H9 (cell line): ENCODE measurements around the gene TMEM229B. TPM values are rescaled to one million over a fixed set of nuclear protein-coding genes. Genes with fewer than 3 reads are reported as not detected.
A peak's percentile ranks its signal among the peaks of the same experiment; 100 is the strongest.

Experiments
- DNase-seq: peaks from one replicate; pipeline ENCODE4 v3.0.0-alpha.2; 2017
- H2AFZ ChIP-seq: one replicate; pipeline ENCODE4 v1.6.1; 2013; ENCODE audit warnings: mild to moderate bottlenecking, low read length, control low read depth, moderate library complexity
- H2AK5ac ChIP-seq: 2 replicates; pipeline ENCODE4 v1.6.1; 2013; ENCODE audit warnings: low read length, control low read depth, mixed read lengths; ENCODE audit not compliant: insufficient read length
- H2BK120ac ChIP-seq: one replicate; pipeline ENCODE4 v1.6.1; 2013; ENCODE audit warnings: low read depth, mild to moderate bottlenecking, low read length, control low read depth, inconsistent platforms; ENCODE audit not compliant: poor library complexity, severe bottlenecking
- H2BK12ac ChIP-seq: 2 replicates; pipeline ENCODE4 v1.6.1; 2013; ENCODE audit warnings: low read length, control low read depth, mixed read lengths, low read depth; ENCODE audit not compliant: insufficient read length
- H2BK15ac ChIP-seq: 2 replicates; pipeline ENCODE4 v1.6.1; 2013; ENCODE audit warnings: low read depth, low read length, control low read depth
- H2BK20ac ChIP-seq: one replicate; pipeline ENCODE4 v1.6.1; 2013; ENCODE audit warnings: low read depth, mild to moderate bottlenecking, low read length, control low read depth, inconsistent platforms; ENCODE audit not compliant: poor library complexity, severe bottlenecking
- H2BK5ac ChIP-seq: 2 replicates; pipeline ENCODE4 v1.6.1; 2013; ENCODE audit warnings: low read length, control low read depth, mixed read lengths; ENCODE audit not compliant: insufficient read length
- H3K14ac ChIP-seq: 2 replicates; pipeline ENCODE4 v1.6.1; 2013; ENCODE audit warnings: low read length, control low read depth; ENCODE audit not compliant: insufficient read depth
- H3K18ac ChIP-seq: 2 replicates; pipeline ENCODE4 v1.6.1; 2013; ENCODE audit warnings: low read depth, mild to moderate bottlenecking, mixed read lengths, low read length, control low read depth; ENCODE audit not compliant: insufficient read length
- H3K23ac ChIP-seq: 2 replicates; pipeline ENCODE4 v1.6.1; 2013; ENCODE audit warnings: low read length, control low read depth, mixed read lengths, low read depth; ENCODE audit not compliant: insufficient read length
- H3K23me2 ChIP-seq: 2 replicates; pipeline ENCODE4 v1.6.1; 2013; ENCODE audit warnings: low read depth, mild to moderate bottlenecking, mixed read lengths, low read length, control low read depth; ENCODE audit not compliant: insufficient read length, poor library complexity, severe bottlenecking
- H3K27ac ChIP-seq: 2 replicates; pipeline ENCODE4 v1.5.1; 2013; ENCODE audit warnings: low read length, control low read depth, mixed read lengths, low read depth; ENCODE audit not compliant: insufficient read length
- H3K27me3 ChIP-seq: 2 replicates; pipeline ENCODE4 v1.6.1; 2013; ENCODE audit warnings: low read length, control low read depth, inconsistent platforms; ENCODE audit not compliant: insufficient read depth
- H3K4ac ChIP-seq: 2 replicates; pipeline ENCODE4 v1.6.1; 2013; ENCODE audit warnings: low read depth, mild to moderate bottlenecking, control low read depth, inconsistent platforms, low read length, moderate library complexity
- H3K4me1 ChIP-seq: 2 replicates; pipeline ENCODE4 v1.6.1; 2013; ENCODE audit warnings: low read length, control low read depth, inconsistent platforms; ENCODE audit not compliant: insufficient read depth
- H3K4me2 ChIP-seq: 2 replicates; pipeline ENCODE4 v1.6.1; 2013; ENCODE audit warnings: low read length, control low read depth, mixed read lengths; ENCODE audit not compliant: insufficient read length, insufficient read depth
- H3K56ac ChIP-seq: 2 replicates; pipeline ENCODE4 v1.6.1; 2013; ENCODE audit warnings: low read depth, mild to moderate bottlenecking, mixed read lengths, low read length, control low read depth; ENCODE audit not compliant: insufficient read length
- H3K79me1 ChIP-seq: 2 replicates; pipeline ENCODE4 v1.6.1; 2013; ENCODE audit warnings: low read depth, mild to moderate bottlenecking, moderate library complexity, low read length, control low read depth, inconsistent platforms; ENCODE audit not compliant: insufficient read depth, poor library complexity, severe bottlenecking
- H3K79me2 ChIP-seq: 2 replicates; pipeline ENCODE4 v1.6.1; 2013; ENCODE audit warnings: low read length, control low read depth, inconsistent platforms; ENCODE audit not compliant: insufficient read depth
- H3K9ac ChIP-seq: 2 replicates; pipeline ENCODE4 v1.6.1; 2013; ENCODE audit warnings: low read length, control low read depth, mixed read lengths; ENCODE audit not compliant: insufficient read length; ENCODE audit errors: extremely low read depth
- H3K9me3 ChIP-seq: one replicate; pipeline ENCODE4 v1.6.1; 2013; ENCODE audit warnings: low read depth, low read length, inconsistent platforms; ENCODE audit not compliant: control insufficient read depth
- H3T11ph ChIP-seq: one replicate; pipeline ENCODE4 v1.6.1; 2013; ENCODE audit warnings: mild to moderate bottlenecking, low read length, control low read depth, inconsistent platforms
- H4K20me1 ChIP-seq: one replicate; pipeline ENCODE4 v1.6.1; 2013; ENCODE audit not compliant: control insufficient read depth, insufficient read length, insufficient read depth
- H4K5ac ChIP-seq: 2 replicates; pipeline ENCODE4 v1.6.1; 2013; ENCODE audit warnings: low read depth, mild to moderate bottlenecking, mixed read lengths, low read length, control low read depth; ENCODE audit not compliant: insufficient read length
- H4K8ac ChIP-seq: replicated peaks from 2 replicates; pipeline ENCODE4 v1.6.1; 2013; ENCODE audit warnings: low read length, control low read depth, mixed read lengths, low read depth; ENCODE audit not compliant: insufficient read length
- H4K91ac ChIP-seq: 2 replicates; pipeline ENCODE4 v1.6.1; 2013; ENCODE audit warnings: low read depth, mild to moderate bottlenecking, moderate library complexity, mixed read lengths, low read length, control low read depth; ENCODE audit not compliant: insufficient read length
- H3K27ac Mint-ChIP-seq, 3 experiments: 2 replicates in 2 of 3; 3 replicates in 1 of 3; pipeline ENCODE4 v1.8.0; 2020 to 2021; ENCODE audit warnings: mixed read lengths in 3 of 3, mild to moderate bottlenecking in 1 of 3, moderate library complexity in 1 of 3
- H3K27me3 Mint-ChIP-seq: 2 replicates; pipeline ENCODE4 v1.8.0; 2021; ENCODE audit warnings: low read depth, mild to moderate bottlenecking, moderate library complexity, mixed read lengths
- H3K36me3 Mint-ChIP-seq, 3 experiments: 2 replicates in 2 of 3; 3 replicates in 1 of 3; pipeline ENCODE4 v1.8.0; 2020 to 2021; ENCODE audit warnings: low read depth in 3 of 3, mixed read lengths in 3 of 3; ENCODE audit not compliant: insufficient read depth in 1 of 3
- H3K4me1 Mint-ChIP-seq, 2 experiments: 2 replicates each; pipeline ENCODE4 v1.8.0; 2020; ENCODE audit warnings: mixed read lengths in 2 of 2
- H3K4me3 Mint-ChIP-seq, 2 experiments: 2 replicates in 1 of 2; 3 replicates in 1 of 2; pipeline ENCODE4 v1.8.0; 2020 to 2021; ENCODE audit warnings: mild to moderate bottlenecking in 2 of 2, mixed read lengths in 2 of 2, moderate library complexity in 1 of 2
- H3K9me3 Mint-ChIP-seq, 2 experiments: 2 replicates in 1 of 2; 3 replicates in 1 of 2; pipeline ENCODE4 v1.8.0; 2020; ENCODE audit warnings: mild to moderate bottlenecking in 2 of 2, mixed read lengths in 2 of 2, moderate library complexity in 1 of 2
- CTCF ChIP-seq: fragments of 200-600 bp; sonication (generic); conservative IDR thresholded peaks from 3 replicates; pipeline ENCODE4 v1.8.0; 2021; ENCODE audit warnings: antibody characterized with exemption, mild to moderate bottlenecking
- WGBS: extraction: QIAGEN DNeasy Blood & Tissue Kit; methylation state at CpG from one replicate; pipeline ENCODE4 v1.1.7; 2013; ENCODE audit warnings: missing lambda C conversion rate, low lambda C conversion rate, mixed read lengths; ENCODE audit not compliant: insufficient read length; ENCODE audit errors: extremely low coverage; 5-methylcytosine and 5-hydroxymethylcytosine counted together
- total RNA-seq: library from RNA; stranded (reverse); gene quantifications from 2 replicates; pipeline ENCODE4 v1.2.1, GENCODE V29; 2021

TMEM229B gene
- total RNA-seq, 1 experiment from 2014 or later, result 0.24 TPM

- Histone ChIP-seq H4K20me1 (no peaks in the 10 kb centered on the region), H3K23me2 (no peaks in the 10 kb centered on the region), H3T11ph (no peak overlapping the region), H4K8ac (no peak overlapping the region), H3K79me1 (no peaks in the 10 kb centered on the region), H3K9me3 (no peaks in the 10 kb centered on the region), H2BK5ac (no peak overlapping the region), H3K23ac (no peak overlapping the region), H2AFZ (no peak overlapping the region), H3K14ac (no peak overlapping the region), H2BK12ac (no peak overlapping the region), H3K56ac (no peak overlapping the region), H3K4ac (no peak overlapping the region), H2BK120ac (no peak overlapping the region), H2AK5ac (no peak overlapping the region), H4K5ac (no peak overlapping the region), H2BK20ac (no peak overlapping the region), H3K79me2 (no peaks in the 10 kb centered on the region), H3K27me3 (no peaks in the 10 kb centered on the region), H3K4me1 (peaks cover 11% of the 10 kb centered on the region), H3K18ac (no peak overlapping the region), H3K9ac (no peak overlapping the region), H3K4me2 (no peak overlapping the region), H4K91ac (no peak overlapping the region), H3K27ac (no peak overlapping the region), H2BK15ac (no peak overlapping the region)
- Mint-ChIP-seq H3K27ac (peak overlapping the region in 1 of 3 experiments; percentile 37; a peak in 3 of 7 replicates), H3K9me3 (no peaks in the 10 kb centered on the region), H3K36me3 (no peaks in the 10 kb centered on the region), H3K4me3 (no peak overlapping the region), H3K4me1 (peaks cover 37 to 41% of the 10 kb centered on the region in 2 experiments), H3K27me3 (peaks cover 1% of the 10 kb centered on the region)
- WGBS, result no CpG with 5 or more reads among the region's 8 CpGs
- TF ChIP-seq CTCF, result no peak
- DNase-seq, result no peak
These were observed 46.2 kb downstream of the TMEM229B start for GRCh38 chr14:67442139-67442906.
